ENCODE measurements around the gene HSFX2.
"Not testable (repeated sequence)": the region's sequence is repeated elsewhere in the genome, so short reads cannot be mapped to it uniquely, and the experiment has no call there.

HSFX2 gene

DNA sequence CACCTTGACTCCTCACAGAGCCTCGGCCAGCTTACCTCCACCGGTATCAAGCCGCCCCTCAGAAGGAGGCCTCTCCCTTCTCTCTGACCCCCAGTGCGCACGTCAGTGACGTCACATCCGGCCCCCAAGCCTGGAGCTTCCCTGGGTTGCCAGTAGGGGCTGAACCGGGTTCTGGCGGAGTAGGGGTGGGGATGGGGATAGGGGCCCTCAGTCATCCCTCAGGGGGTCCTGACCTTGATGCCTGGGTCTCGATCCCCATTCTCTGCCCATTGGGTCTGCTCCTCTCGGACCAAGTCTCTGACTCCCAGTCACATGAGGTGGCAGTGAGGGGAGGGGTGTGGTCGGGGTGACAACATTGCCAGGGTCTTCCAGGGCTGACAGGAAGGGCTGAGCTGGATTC lies 7.8 kb downstream of the HSFX2 start, which contains the start of gene MAGEA9B:
TSS of gene MAGEA9B (minus strand) at position 101 of the 400 bp plus-strand sequence. CDS start 4,280 bp downstream, outside the sequence.
- not testable (repeated sequence) for DNase-seq

GRCh38 chrX:149585631-149586030 lies 9.5 kb downstream of the HSFX2 start:
- not testable (repeated sequence) for DNase-seq

GRCh38 chrX:149573456-149573855 lies 21.7 kb downstream of the HSFX2 start:
- not testable (repeated sequence) for DNase-seq

DNA sequence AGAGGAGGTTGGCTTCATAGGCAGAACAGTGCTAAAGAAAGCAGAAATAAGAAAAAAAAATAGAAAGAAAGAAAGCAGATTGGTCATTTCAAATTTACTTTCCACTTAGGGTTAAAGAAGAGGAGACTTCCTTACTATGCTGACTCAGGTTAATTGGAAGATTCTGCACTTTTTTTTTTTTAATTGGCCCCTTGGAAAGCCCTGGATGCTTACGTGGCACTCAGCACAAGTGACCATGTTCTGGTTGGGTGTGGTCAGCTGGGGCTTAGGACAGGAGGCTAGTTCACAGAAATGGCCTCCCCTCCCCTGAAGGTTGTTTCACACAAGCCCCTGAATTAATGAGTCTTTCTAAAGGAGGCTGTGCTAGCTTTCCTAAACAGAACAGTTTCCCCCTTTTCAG lies 22.4 kb downstream of the HSFX2 start:
- DNase-seq, result no peak

DNA sequence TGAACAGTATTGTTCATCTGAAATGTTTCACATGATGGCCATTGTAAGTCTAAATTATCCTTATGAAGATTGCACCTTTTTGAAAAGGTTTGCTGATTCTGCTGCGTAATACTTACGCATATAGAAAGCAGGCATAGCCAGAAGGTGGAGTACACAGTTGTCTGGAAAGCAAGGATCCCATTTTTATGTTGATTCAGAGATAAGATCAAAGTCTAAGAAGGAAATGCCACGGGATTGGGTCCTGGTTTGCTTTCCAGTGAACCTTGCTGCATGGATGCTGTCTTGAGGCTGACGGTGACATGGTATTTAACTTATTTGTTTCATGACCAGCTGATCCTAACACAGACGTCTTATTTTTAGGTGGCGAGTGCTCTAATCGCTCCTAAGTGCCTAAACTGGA lies 23.3 kb downstream of the HSFX2 start:
- no peak for DNase-seq

- DNase-seq, result no peak
These were observed 24.4 kb downstream of the HSFX2 start for GRCh38 chrX:149570668-149571067.

DNA sequence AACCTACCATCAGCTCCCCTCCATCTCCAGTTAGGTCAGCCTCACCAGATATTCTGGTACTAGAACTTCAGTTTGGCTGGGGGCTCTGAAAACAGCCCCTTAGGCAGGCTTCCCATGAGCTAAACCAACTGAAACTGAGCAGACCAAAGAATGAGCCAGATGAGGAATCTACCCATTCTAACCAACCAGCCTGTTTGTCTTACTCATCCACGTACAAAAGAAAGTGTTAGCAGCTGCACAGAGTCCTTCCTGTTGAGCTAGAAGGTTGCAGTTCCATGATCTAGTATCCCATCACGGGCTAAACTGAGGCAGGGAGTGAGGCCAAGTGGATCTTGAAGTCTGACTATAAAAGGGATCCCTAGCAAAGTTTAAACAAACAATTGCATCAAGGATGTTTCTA lies 25.3 kb downstream of the HSFX2 start:
- no peak for DNase-seq

DNA sequence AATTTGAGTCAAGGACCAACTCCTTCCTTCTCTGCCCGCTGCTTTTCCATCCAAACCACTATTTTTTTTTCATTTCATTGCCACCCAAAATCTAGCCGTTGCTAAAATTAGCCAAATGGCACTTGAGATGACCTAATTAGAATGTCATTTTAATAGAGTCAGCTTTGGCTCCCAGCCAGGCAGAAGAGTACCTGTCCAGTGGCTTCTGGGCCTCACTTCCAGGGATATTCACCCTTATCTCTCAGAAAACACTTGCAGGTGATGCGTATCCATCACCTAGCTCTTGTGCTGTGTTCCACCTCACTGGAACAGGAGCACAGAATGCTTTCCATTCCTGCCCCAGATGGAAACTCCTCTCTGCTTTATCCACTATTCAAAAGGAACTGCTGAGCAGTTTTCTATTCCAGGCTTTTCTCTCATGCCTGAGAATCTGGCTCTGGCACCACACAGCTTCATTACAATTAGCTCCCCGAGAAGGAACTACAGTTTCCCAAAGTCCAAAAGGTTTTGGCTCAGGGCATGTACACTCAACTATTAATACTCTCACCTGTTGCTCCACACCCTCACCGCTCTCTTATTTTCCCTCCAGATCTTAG lies 26.3 kb downstream of the HSFX2 start:
- DNase-seq, result no peak

- no peak for DNase-seq
These were observed 27.3 kb downstream of the HSFX2 start for GRCh38 chrX:149567621-149568417.

DNA sequence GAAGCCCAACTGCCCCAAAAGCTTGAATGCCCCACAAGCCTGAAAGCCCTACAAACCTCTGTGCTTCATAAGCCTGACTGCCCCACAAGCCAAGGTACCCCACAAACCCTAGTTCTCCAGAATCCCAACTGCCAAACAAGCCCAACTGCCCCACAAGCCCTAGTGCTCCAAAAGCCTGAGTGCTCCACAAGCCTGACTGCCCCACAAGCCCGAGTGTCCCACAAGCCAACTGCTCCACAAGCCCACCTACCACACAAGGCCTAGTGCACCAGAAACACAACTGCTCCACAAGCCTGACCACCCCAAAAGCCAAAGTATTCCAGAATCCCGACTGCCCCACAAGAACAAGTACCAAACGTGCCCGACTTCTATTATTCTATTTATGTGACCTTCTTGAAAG lies 31.8 kb downstream of the HSFX2 start:
- DNase-seq, result no peak

DNA sequence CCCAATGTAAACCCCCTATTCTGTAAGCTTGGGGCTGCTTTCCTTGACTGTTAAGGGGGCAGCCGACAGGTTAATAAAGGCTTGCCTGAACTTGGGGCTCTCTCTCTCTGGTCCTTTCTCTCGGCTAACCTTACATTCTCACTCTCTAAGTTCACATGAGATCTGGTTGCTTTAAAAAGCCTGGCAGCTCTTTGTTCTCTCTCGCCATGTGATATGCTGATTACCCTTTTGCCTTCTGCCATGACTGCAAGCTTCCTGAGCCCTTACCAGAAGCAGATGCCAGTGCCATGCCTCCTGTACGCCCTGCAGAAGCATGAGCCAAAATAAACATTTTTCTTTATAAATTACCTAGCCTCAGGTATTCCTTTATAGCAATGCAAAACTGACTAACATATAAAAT lies 39.9 kb downstream of the HSFX2 start:
- not testable (repeated sequence) for DNase-seq

- DNase-seq, result not testable (repeated sequence)
These were observed 43.2 kb downstream of the HSFX2 start for GRCh38 chrX:149551939-149552248.

DNA sequence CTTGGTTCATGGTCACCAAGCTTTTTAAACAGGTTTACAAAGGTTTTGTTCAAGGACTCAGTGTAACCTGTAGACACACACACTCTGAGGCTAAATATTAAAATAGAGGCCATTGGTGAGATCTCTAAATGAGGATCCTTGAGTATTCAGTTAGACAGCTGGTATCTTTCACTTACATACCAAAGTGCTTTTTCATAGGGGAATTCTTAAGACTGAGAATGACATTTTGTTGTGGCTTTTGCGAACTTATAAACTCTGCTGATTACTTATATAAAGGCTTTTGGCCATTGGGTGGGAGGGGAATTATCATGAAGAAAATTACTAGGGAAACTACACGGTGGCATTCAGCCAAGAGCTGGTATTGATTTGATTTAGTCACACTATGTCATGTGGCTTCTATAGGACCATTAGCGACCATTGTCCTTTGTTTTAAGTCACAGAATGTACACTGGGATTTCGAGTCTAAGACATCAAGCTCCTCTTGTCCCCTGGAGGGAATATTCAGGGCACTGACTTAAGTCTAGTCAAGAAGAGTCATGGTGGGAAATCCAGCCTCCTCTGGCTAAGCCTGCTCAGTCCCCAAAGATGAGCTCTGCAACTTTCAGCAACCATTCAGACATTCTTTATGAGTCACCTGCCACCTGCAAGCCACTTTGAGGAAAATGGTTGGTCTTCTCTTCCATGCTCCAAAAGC lies 43.7 kb downstream of the HSFX2 start:
- not testable (repeated sequence) for DNase-seq

- not testable (repeated sequence) for DNase-seq
These were observed 44.7 kb downstream of the HSFX2 start for GRCh38 chrX:149550454-149550853.

- not testable (repeated sequence) for DNase-seq
These were observed 45.4 kb downstream of the HSFX2 start, which contains the start of gene HSFX3 for GRCh38 chrX:149549701-149550100. Gene HSFX3 (minus strand): TSS chrX:149549924. CDS start chrX:149549852, 72 bp downstream.

GRCh38 chrX:149547782-149548181 lies 47.3 kb downstream of the HSFX2 start:
- DNase-seq, result not testable (repeated sequence)

DNA sequence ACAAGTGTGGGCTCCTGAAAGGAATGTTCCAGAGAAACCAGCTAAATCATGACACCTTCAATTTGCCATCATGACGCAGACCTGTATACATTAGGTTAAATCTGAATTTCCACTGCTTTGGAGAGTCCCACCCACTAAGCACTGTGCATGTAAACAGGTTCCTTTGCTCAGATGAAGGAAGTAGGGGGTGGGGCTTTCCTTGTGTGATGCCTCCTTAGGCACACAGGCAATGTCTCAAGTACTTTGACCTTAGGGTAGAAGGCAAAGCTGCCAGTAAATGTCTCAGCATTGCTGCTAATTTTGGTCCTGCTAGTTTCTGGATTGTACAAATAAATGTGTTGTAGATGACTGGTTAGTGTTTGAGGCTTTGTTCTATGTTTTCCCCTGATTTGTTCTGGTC lies 48.2 kb downstream of the HSFX2 start:
- DNase-seq, result not testable (repeated sequence)

DNA sequence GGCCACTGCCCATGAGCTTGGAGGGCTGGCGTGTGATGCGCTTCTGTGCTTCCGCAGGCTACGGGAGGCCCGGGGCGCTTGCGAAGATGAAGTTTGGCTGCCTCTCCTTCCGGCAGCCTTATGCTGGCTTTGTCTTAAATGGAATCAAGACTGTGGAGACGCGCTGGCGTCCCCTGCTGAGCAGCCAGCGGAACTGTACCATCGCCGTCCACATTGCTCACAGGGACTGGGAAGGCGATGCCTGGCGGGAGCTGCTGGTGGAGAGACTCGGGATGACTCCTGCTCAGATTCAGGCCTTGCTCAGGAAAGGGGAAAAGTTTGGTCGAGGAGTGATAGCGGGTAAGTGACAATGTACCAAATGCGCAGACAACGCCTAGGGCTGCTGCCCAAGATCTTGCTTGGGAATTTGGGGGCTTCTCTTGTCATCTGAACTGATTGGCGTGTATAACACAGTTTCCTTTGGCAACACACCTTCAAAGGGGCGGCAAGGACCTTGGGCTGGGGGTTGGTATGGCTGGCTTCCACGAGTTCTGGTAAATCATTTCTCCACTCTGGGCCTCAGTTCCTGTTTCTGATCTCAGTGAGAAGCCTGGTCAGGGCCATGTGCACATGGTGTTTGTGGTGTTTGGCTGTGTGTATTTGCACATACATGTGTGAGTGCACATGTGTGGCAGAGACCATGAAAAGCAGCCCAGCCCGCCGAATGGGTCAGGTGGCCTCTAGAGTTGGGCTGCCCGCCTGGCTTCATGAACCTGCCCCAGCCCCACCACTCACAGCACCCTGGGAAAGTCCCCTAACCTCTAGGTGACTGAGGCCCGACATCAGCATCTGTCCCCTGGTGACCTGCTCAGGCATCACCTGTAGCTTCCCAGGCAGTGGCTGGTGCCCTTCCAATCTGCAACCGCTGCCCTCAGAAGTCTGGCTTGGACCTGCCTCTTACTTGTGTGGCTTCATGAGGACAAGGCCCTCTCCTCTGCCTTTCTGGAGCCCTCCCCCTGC lies 49.3 kb downstream of the HSFX2 start:
- not testable (repeated sequence) for DNase-seq

Measured in retina (tissue), 1 donor.